Measurements from ENCODE around the gene CTRB1. TPM values are rescaled to one million over a fixed set of nuclear protein-coding genes. Genes with fewer than 3 reads are reported as not detected.

CTRB1 gene
- total and polyA plus RNA-seq, 2 donors (not counting 3 experiments of a cell fraction or from before 2014, with no cell fraction given): not detected

- peak overlapping the region; percentile 76 for H3K4me2 ChIP-seq (ENCODE audit: insufficient read depth, low read length)
- peaks cover 0 to 3% of the 10 kb centered on the region in 2 experiments for H3K36me3 ChIP-seq (ENCODE audit: control insufficient read depth in 2 of 2, extremely low read depth in 1 of 2, insufficient read depth in 2 of 2, low read length in 2 of 2)
- FAIRE-seq (peak; percentile 66), DNase-seq (ENCODE audit: low read depth, low spot score) (no peak)
- no peak overlapping the region for H2AFZ ChIP-seq (ENCODE audit: low read depth, low read length)
- H3K4me1 ChIP-seq (ENCODE audit: control insufficient read depth, extremely low read depth, insufficient read depth, low read length): peaks cover 78% of the 10 kb centered on the region
- TF ChIP-seq POLR2A (IDR thresholded peaks at IDR 0.05; ENCODE audit: low read depth, low read length) (no peak), MAX (IDR thresholded peaks at IDR 0.05; ENCODE audit: insufficient read depth, insufficient read length) (no peak), MYC (IDR thresholded peaks at IDR 0.05; ENCODE audit: low read depth, low read length) (no peak), FOS (IDR thresholded peaks at IDR 0.05; ENCODE audit: borderline replicate concordance, insufficient read depth, low read length) (no peak)
- dilution Hi-C loops (cut with MboI; ENCODE audit: extremely low pct_ligation_motif_present, low sequenced_read_pairs): no loop called here
- ChIA-PET CTCF (interaction anchor here (0.7 to 4.0 kb wide), 9 partner anchors 13 to 141 kb away, joined by 3 to 26 read pairs (median 3); no protein-coding TSS in a partner anchor), POLR2A (no interaction called here)
- intact Hi-C loops (cut with micrococcal nuclease): no loop called here
- no peaks in the 10 kb centered on the region for H3K27me3 ChIP-seq (ENCODE audit: control insufficient read depth in 2 of 2, insufficient read depth in 2 of 2, low read length in 2 of 2)
- H4K20me1 ChIP-seq (replicated peaks; ENCODE audit: control insufficient read depth, extremely low read depth, insufficient read depth, low read length): no peaks in the 10 kb centered on the region
- H3K27ac ChIP-seq (ENCODE audit: insufficient read depth, low read depth, low read length): peak overlapping the region; percentile 92
- H3K79me2 ChIP-seq (ENCODE audit: control insufficient read depth, insufficient read depth, low read length): peaks cover 91% of the 10 kb centered on the region
- H3K4me3 ChIP-seq (replicated peaks in 1 of 3; ENCODE audit: insufficient read depth in 1 of 3, low read depth in 1 of 3, low read length in 3 of 3): peak overlapping the region in 2 of 3 experiments; percentile 13 to 50
- H3K9me3 ChIP-seq (replicated peaks; ENCODE audit: control insufficient read depth, insufficient read depth, low read length): no peaks in the 10 kb centered on the region
- no peaks in the 10 kb centered on the region for H3K9me1 ChIP-seq (replicated peaks; ENCODE audit: control insufficient read depth, extremely low read depth, insufficient read depth, low read length)
- peak overlapping the region; percentile 87 for H3K9ac ChIP-seq (replicated peaks; ENCODE audit: extremely low read depth, insufficient read depth, low read length)
- BruUV-seq (replicated peaks): no TSS peak
These were observed 29.4 kb downstream of the CTRB1 start for GRCh38 chr16:75248142-75248535.

GRCh38 chr16:75248536-75249380 is 30.0 kb downstream of the CTRB1 start:
- no peaks in the 10 kb centered on the region for H3K9me3 ChIP-seq (replicated peaks; ENCODE audit: control insufficient read depth, insufficient read depth, low read length)
- H3K9ac ChIP-seq (replicated peaks; ENCODE audit: extremely low read depth, insufficient read depth, low read length): peak overlapping the region; percentile 87
- TF ChIP-seq POLR2AphosphoS5 (IDR thresholded peaks at IDR 0.05; ENCODE audit: insufficient read depth, low read depth, low read length) (peak; percentile 28), JUN (IDR thresholded peaks at IDR 0.05; ENCODE audit: borderline replicate concordance, insufficient read depth, insufficient read length, low read depth) (no peak), MYC (IDR thresholded peaks at IDR 0.05; ENCODE audit: low read depth, low read length) (no peak), POLR2A (IDR thresholded peaks at IDR 0.05; ENCODE audit: low read depth, low read length) (peak; percentile 51)
- POLR2A ChIA-PET: no interaction called here
- H3K9me1 ChIP-seq (replicated peaks; ENCODE audit: control insufficient read depth, extremely low read depth, insufficient read depth, low read length): no peaks in the 10 kb centered on the region
- intact Hi-C loops (cut with micrococcal nuclease) (no loop called here), dilution Hi-C loops (cut with MboI; ENCODE audit: extremely low pct_ligation_motif_present, low sequenced_read_pairs) (no loop called here)
- H3K4me3 ChIP-seq (replicated peaks in 1 of 3; ENCODE audit: insufficient read depth in 1 of 3, low read depth in 1 of 3, low read length in 3 of 3): peak overlapping the region; percentile 50 to 83 (median 80)
- H3K27me3 ChIP-seq (ENCODE audit: control insufficient read depth in 2 of 2, insufficient read depth in 2 of 2, low read length in 2 of 2): no peaks in the 10 kb centered on the region
- H2AFZ ChIP-seq (ENCODE audit: low read depth, low read length): no peak overlapping the region
- no peaks in the 10 kb centered on the region for H4K20me1 ChIP-seq (replicated peaks; ENCODE audit: control insufficient read depth, extremely low read depth, insufficient read depth, low read length)
- H3K4me2 ChIP-seq (ENCODE audit: insufficient read depth, low read length): peak overlapping the region; percentile 76
- H3K4me1 ChIP-seq (ENCODE audit: control insufficient read depth, extremely low read depth, insufficient read depth, low read length): peaks cover 78% of the 10 kb centered on the region
- peak overlapping the region; percentile 92 for H3K27ac ChIP-seq (ENCODE audit: insufficient read depth, low read depth, low read length)
- BruUV-seq (replicated peaks): no TSS peak
- peaks cover 91% of the 10 kb centered on the region for H3K79me2 ChIP-seq (ENCODE audit: control insufficient read depth, insufficient read depth, low read length)
- peaks cover 0 to 3% of the 10 kb centered on the region in 2 experiments for H3K36me3 ChIP-seq (ENCODE audit: control insufficient read depth in 2 of 2, extremely low read depth in 1 of 2, insufficient read depth in 2 of 2, low read length in 2 of 2)
- CTCF ChIA-PET: interaction anchor here (0.7 to 8.4 kb wide), 9 partner anchors 12 to 141 kb away, joined by 3 to 48 read pairs (median 4); no protein-coding TSS in a partner anchor
- DNase-seq (ENCODE audit: low read depth, low spot score) (no peak), FAIRE-seq (peak; percentile 50)

All from endothelial cell of umbilical vein (primary cell).